ENCODE measurements around the gene DIP2B.

DIP2B gene

DNA sequence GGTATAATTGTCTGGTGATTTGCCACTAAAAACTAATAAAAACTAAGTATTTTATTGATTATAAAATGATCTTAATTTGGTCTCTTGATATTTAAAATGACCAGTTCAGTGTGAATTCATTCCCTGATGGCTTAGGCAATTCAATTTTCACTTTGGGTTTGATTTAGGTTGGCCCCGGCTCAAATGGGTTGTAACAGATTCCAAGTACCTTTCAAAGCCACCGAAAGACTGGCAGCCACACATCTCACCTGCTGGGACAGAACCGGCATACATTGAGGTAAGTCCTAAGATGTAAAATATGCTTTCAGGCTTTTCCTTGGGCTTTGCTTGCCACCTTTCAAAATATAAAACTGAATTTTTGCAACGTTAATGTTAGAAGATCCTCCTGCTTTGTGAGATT, 181.6 kb downstream of the DIP2B start:
- no peak for DNase-seq

DNA sequence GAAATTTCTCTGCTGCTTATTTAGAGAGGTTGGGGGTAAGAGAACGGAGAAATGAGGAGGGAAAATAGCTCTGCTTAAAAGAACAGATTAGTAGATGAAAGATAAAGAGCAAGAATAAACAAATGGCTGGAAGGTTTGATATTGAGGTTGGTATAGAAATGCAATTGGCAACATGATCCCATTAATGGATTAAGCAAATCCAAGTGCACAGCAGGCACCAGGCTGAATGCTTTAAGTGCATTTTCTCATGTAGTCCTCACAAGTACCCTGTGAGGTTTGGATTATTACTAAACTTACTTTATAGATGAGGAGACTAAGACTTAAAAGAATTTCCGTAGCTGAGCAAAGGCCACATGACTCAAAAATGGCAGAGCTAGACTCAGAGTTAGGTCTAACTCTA, 182.2 kb downstream of the DIP2B start:
- no peak for DNase-seq

DNA sequence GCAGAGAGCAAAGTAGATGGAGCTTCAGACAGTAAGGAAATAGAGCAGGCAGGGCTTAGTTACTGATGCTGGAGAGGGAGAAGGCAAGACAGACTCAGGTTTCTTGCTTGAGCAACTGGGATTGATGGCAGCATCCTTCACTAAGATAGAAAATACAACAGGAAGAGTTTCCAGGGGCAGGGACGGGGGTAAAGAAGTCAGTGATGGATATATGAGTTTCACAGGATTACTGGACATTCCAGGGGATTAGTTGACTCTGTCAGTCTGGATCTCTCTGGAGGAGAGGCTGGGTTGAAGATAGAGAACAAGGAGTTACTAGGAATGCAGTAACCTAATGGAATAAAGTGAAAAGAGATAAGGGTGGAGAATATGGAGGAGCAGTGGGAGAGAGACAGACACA, 184.7 kb downstream of the DIP2B start:
- DNase-seq, result no peak

DNA sequence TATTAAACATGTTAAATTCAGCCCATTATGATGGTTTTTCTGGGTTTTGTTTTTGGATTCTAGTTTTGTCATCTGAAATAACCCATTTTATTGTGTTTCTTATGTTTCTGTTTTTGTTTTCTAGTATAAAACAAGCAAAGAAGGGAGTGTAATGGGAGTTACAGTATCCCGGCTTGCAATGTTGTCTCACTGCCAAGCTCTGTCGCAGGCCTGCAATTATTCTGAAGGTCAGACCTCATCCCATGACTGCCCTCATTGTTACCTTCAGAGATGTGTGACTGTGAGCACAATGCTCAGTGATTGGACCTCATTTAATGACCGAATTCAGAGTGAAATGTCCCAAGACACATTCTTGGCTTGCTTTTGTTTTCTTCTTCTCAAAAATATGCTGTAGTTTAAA, 186.1 kb downstream of the DIP2B start:
- DNase-seq, result no peak

DNA sequence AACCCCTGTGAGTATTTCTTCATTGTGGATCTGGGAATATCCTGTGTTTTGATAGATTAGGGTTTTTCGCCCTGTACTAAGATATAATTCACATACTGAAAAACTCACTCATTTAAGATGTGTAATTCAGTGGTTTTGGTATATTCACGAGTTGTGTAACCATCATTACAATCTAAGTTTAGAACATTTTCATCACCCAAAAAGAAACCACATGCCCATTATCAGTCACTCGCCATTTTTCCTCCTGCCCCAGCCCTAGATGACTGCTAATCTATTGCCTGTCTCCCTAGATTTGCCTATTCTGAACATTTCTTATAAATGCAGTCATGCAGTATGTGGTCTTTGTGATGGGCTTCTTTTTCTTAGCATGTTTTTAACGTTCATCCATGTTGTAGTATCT, 191.2 kb downstream of the DIP2B start:
- no peak for DNase-seq

DNA sequence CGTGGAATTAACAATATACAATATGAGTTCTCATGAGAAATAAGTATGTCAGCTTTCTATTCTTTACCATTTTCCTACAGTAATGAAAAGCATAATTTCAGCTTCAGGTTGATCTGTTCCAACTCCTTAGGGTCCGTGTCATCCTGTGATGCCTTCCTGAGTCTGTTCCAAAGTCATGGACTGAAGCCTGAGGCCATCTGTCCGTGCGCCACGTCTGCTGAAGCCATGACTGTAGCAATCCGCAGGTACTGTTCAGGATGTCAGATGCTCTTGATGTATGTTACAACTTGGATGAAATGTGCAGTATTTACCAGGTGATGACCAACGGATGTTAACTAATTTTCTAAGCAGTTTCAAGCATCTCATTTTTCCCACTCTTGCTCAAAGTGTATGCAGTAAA, 192.1 kb downstream of the DIP2B start:
- no peak for DNase-seq

DNA sequence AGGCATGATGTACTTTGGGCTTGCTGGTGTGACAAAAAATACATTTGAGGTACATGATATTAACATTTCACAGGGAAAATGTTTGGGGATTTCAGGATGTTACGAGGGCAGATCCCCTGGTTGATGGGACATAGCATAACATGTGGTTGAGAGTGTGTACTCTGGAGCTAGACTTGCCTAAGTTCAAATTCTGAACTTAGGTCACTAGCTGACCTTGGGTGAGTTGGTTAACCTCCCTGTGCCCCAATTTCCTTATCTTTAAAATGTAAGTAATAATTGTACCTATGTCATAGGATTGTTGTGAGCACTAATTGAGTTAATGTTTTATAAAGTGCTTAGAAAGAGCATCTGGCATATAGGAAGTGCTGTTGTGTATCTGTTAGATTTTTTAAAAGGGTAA, 194.4 kb downstream of the DIP2B start:
- DNase-seq, result no peak

DNA sequence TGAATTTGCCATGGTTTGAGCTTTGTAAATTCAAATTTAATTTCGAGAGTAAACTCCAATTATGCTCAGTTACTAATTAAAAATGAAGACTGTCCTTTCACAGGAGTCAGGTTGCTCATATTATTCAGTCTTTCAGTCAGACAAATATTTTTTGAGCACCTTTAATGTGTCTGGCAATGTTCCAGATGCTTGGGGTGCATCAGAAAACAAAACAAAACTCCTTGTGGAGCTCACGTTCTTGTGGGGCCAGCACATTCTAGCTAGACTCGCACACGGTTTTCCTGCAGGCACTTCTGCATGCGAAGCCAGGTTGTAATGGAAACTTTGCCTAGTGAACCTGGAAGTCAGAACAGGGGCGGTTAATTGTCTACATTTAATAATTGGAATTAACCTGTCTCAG, 195.2 kb downstream of the DIP2B start:
- DNase-seq, result no peak

DNA sequence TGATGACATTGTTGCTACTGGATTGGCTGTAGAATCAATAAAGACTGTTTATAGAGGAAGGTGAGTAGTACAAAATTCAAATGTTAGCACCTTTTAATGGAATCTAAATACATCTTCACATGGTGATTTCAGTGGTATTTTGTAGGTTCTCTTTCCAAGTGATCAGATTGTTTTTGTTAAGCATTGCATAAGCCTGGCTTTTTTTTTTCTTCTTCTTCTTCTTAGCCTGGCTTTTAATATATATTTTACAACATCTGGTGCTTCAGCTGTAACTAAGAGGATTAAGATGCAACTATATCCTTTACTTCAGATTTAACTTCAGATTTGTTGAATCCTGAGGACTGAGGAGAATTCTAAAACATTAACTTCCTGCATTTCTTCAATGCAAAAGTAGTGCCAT, 201.8 kb downstream of the DIP2B start:
- no peak for DNase-seq

DNA sequence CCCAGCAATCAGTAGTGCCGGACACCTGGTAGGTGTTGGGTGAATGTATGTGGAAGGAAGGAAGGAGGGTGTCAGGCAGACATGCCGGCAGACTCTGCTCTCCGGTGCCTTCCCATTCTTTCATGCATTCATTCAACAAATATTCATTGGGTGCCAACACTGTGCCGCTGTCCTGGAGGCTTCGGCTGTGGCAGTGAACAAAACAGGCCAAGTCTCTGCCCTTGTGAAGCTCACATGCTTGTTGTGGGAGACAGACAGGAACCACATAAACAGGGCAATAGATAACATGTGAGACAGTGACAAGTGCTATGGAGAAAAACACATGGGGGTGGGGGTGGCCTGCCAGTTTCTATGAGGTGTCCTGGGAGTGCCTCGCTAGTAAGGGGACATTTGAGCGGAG, 202.6 kb downstream of the DIP2B start:
- no peak for DNase-seq

DNA sequence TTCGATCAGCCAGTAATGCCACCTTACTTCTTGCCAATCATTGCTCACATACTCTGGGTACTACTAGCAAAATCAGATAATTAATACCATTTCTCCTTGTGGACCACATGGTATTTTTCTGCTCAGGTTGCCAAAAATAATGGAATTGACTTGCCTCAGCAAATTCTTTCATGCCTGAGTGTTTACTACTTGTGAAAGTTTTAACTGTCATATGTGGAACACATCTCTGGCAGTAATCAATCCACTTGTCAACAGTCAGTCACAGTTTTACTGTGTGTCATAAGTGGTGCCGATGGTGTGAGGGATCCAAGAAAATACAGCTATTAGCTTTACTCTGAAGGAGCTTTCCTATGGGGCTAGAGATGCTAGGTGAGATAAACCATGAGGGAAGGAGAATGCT, 203.8 kb downstream of the DIP2B start:
- no peak for DNase-seq

DNA sequence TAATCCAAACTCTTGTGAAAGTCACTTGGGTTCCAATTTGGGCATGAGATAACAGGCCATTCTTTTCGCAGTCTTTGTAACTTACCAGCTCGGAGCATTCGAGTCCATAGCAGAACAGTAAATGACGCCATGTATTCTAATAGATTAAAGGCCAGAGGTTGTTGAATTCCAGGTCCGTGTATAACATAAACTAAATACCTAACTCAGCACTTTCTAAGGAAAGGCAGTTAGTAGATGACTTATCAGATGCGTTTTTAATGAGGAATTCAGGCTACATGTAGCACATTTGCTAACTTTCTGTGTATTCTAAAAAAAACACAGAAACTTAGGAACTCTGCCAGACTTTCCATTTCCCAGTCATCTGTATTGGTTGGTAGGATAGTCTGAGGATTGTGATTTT, 206.3 kb downstream of the DIP2B start:
- no peak for DNase-seq

DNA sequence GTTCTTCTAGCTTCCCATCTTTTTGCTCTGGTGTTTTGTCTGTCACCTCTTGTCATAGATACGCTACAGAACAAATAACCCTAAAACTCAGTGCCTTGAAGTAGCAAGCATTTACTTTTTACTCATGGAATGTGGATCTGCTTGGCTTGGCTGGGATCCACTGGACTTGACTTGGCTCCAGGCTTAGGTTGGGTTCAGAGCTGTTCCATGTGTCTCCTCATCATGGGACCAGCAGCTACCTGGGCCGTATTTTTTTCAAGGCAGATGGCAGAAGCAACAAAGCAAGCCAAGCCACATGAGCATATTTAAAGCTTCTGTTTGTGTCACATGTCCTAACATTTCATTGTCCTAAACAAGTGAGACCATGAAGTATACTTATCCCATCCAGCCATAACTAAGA, 210.4 kb downstream of the DIP2B start:
- no peak for DNase-seq

DNA sequence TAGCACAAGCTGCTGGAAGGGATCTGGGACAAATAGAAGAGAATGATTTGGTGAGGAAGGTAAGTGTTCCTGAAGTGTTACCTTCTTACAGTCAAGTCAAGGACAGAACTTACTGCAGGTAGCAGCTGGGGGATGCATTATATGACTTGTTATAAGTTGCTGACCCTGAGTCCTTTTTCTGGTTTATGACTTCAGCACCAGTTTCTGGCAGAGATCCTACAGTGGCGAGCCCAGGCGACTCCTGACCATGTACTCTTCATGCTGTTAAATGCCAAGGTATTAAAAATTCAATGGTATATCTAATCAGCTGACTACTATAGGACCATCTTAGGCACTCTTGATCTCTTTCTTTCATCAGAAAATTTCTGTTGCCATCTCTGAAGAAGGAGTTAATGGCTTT, 214.0 kb downstream of the DIP2B start:
- no peak for DNase-seq

DNA sequence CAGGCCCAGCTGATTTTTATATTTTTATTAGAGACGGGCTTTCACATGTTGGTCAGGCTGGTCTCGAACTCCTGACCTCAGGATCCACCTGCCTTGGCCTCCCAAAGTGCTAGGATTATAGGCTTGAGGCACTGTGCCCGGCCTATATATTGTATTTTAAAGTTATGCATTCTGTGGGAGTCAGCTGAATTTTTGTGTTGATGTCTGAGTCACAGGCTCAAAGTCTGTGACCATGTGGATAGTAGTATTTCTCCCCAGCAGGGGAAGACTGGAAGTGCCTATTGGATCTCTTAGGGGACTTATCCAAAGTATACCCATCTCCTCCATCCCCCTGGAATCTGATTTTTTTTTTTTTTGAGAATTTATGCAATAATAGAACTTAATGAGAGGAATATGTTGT, 215.3 kb downstream of the DIP2B start:
- no peak for DNase-seq

DNA sequence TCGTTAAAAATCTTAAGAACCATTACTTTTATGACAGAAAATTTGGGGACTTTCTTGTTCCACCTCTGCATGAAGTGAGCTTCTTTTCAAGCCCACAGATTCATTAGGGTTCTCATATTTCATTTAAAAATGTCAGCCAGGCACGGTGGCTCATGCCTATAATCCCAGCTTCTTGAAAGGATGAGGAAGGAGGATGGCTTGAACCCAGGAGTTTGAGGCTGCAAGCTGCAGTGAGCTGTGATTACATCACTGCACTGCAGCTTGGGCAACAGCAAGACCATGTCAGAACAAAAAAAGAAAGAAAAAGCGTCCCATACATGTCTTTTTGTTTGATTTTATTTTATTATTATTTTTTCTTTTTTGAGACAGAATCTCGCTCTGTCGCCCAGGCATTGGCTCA, 215.7 kb downstream of the DIP2B start:
- DNase-seq, result no peak

DNA sequence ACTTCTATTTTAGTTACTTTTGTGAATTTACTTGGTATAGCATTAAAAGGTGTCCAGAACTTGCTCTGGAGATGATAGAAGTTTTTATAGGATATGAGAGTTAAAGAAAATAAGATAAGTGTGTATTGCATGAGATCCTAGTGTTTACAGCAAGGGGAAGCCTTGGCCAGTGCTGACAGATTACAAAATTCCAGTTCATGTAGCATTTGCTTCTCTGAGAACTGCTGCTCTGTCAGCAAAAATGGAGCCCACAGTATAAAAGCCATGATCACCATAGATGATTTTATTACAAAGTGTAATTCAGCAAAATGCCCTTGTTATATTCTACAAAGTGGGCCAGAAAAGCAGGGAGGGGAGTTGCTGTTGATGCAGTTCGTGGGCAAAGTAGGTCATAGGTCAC, 219.1 kb downstream of the DIP2B start:
- no peak for DNase-seq

DNA sequence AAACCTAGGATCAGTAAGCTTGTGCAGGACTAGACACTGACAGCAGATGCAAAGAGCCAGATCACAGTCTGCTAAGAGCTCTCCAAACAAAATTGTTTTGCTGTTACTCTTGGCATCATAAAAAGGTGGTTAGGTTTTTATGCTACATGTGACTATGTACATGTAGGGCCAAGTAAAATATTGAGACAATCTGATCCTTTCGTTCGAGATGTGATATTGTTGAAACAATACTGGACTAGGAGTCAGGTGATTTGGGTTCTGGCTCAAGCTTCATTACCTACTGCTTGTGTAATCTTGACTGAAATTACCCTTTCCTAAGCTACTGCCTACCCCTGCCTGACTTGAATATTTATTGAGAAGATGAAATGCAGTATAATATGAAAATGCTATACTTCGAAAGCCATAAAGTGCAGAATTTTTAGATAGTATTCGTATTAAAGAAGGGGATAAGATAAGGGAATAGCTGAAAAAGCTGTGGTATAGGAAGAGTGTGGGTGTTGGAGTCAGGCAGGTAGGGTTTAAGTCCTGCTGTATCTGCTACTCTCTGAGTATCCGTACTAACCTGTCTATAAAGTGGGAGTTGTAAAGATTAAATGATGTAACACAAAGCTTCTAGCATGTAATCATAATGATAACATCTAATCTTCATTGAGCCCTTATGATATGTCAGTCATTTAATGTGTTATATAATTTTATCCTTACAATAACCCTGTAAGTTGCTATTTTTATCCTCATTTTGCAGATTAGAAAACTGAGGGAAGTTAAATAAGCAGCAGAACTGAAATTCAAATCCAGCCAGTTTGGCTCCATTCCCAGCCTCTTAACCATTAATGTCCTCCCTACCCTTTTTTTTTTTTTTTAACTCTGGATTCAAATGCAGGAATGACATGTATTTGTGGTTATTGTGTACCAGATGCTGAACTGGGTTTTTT, 220.5 kb downstream of the DIP2B start:
- DNase-seq, result no peak

DNA sequence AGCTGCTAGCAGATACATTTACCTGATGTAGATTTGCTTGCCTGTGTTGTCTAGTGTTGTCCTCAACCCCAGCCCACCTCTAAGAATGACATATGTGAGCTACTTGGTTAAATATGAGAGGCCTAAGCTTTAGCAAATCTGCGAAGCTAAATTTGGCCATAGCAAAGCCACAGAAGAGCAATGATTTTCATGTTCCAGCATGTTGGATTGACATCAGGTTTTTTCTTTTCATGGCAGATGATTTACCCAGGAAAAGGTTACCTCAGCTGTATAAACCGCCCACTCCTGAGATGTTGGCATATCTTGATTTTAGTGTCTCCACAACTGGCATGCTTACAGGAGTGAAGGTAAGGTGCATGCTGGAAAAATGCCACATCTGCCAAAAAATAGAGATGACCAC, 222.7 kb downstream of the DIP2B start:
- no peak for DNase-seq

DNA sequence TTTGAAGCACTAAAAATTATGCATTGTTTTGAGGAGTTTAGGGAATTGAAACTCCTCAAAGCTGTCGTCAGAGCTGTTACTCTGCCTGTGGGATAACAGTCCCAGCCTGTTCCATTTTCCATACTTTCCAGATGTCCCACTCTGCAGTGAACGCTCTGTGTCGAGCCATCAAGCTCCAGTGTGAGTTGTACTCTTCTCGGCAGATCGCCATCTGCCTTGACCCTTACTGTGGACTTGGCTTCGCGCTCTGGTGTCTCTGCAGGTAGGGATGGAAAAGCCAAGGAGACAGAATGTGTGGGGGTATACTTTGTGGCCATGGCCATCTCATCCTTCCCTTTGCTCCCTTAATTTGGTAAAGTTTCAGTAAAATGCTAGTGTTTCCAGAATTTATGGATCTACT, 223.6 kb downstream of the DIP2B start:
- DNase-seq, result no peak

DNA sequence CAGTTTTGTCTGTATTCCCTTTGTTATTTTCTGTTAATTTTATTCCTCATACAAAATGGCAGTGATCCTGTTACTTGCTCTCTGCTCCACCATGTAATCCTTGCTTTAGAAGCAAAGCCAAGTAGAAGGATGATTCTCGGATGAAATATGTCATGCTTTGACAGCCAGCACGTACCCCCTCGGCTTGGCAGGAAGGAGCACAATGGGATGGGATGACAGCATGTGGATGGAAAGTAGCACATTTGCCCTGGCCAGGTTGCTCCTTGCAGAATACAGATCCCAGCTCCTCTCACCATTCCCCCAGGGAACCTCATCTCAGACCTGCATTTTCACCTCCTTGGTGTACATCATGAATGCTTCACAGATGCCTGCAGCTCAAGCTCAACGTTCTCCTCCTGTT, 224.1 kb downstream of the DIP2B start:
- DNase-seq, result no peak

DNA sequence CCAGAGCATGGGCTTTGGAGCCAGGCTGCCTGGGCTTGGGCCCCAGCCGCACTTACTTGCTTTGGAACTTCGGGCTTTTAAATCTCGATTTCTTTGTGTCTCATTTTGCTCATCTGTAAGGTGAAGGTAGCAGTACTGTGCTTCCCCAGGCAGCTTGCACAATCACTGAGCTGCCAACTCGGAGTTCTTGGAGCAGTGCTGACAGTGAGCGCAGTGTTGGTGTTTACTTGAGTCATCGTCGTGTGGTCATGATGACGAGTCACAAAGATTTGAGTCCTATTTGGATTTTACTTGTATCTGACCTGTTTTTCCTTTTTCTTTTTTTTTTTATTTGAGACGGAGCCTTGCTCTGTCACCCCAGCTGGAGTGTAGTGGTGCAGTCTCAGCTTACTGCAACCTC, 227.8 kb downstream of the DIP2B start:
- no peak for DNase-seq

DNA sequence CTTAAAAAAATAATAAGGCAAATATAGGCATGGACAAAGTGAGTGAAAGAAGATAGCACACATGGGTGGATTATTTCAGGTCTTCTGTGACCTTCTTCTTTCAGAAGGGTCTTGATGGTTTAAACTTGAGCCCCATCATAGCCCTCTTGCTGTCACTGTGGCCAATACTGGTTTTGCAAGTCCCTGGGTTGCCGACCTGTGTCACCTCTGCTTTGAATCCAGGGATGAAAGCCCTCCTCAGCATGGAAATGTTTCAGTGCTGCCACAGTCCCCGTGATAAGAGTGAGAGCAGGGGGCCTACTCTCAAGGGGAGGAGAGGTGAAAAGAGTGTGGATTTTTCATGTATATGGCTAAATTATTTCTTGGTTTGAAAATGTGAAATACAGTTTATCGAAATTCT, 228.9 kb downstream of the DIP2B start:
- no peak for DNase-seq

DNA sequence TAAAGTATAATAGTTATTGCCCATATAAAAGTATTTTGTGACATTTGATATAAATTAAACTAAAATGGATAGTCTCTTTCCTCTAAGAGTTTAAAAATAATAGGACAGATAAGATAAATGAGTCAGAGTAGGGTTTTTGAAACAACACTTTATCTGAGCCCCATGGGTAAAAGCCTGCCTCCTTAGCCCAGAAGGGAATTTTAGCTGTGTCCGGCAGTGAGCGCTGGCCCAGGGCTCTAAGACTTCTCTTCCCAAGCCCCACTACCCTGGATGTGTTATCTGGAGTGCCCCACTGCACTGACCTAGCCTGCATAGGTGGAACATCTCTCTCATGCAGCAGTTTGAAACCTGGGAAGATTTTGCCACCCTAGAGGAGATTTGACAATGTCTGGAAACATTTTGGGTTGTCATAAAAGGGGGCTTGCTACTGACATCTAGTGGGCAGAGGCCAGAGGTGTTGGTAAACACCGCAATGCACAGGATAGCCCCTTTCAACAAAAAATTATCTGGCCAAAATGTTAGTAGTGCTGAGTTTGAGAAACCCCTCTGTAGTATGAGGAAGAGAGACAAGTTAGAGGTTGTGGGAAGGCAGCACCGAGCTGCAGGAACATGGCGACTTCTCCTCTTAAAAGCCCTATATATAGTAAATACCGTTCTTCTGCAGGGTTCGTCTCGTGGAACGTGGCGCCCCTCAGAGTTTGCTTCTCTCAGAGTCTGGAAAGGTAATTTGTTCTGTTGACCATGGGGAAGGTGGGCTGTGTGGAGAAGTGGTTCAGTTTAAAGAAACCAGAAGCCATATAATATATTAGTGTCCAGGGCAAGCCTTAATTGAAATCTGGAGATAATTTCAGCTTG, 229.9 kb downstream of the DIP2B start:
- no peak for DNase-seq

Measured in CD4-positive, alpha-beta T cell treated with Interleukin-15 for 1 hour (primary cell).